ENCODE data around the gene ECE1.
"Not testable (repeated sequence)": the region's sequence is repeated elsewhere in the genome, so short reads cannot be mapped to it uniquely, and the experiment has no call there.

ECE1 gene

GRCh38 chr1:21229246-21230000 lies 60.8 kb downstream of the ECE1 start:
- no peak overlapping the region for H3K4me3 ChIP-seq (ENCODE audit: low read length)
- TF ChIP-seq, protein P1, sequence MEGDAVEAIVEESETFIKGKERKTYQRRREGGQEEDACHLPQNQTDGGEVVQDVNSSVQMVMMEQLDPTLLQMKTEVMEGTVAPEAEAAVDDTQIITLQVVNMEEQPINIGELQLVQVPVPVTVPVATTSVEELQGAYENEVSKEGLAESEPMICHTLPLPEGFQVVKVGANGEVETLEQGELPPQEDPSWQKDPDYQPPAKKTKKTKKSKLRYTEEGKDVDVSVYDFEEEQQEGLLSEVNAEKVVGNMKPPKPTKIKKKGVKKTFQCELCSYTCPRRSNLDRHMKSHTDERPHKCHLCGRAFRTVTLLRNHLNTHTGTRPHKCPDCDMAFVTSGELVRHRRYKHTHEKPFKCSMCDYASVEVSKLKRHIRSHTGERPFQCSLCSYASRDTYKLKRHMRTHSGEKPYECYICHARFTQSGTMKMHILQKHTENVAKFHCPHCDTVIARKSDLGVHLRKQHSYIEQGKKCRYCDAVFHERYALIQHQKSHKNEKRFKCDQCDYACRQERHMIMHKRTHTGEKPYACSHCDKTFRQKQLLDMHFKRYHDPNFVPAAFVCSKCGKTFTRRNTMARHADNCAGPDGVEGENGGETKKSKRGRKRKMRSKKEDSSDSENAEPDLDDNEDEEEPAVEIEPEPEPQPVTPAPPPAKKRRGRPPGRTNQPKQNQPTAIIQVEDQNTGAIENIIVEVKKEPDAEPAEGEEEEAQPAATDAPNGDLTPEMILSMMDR (conservative IDR thresholded peaks at IDR 0.05; ENCODE audit: low read length): no peak
- DNase-seq (ENCODE audit: low read depth): peak; percentile 57

- not testable (repeated sequence) for DNase-seq (ENCODE audit: low read depth); H3K4me3 ChIP-seq (ENCODE audit: low read length)
These were observed 62.0 kb downstream of the ECE1 start for GRCh38 chr1:21228224-21228623.

GRCh38 chr1:21225065-21225464 lies 65.2 kb downstream of the ECE1 start:
- H3K4me3 ChIP-seq (ENCODE audit: low read length): no peak overlapping the region
- DNase-seq (ENCODE audit: low read depth): no peak
- TF ChIP-seq, protein P1 (conservative IDR thresholded peaks at IDR 0.05; ENCODE audit: low read length): no peak

DNA sequence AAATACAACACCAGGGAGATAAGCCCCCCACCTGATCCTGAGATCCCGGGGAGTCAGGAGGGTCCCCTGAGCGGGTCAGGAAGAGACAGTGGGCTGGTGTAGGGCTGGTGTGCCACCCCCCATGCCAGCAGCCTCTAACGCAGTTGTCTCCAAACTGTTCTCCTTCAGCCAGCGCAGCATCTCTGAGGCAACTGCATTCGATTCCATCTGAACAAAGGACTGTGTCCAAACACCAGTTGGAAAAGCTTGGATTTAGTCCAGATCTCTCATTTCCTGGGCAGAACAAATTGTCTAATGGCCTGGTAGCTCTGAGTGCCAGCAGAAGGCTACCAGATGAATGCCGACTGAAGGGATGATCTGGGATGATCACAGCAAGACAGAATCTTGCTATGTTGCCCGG lies 69.4 kb downstream of the ECE1 start:
- DNase-seq (ENCODE audit: low read depth): peak; percentile 77
- TF ChIP-seq, protein P1 (conservative IDR thresholded peaks at IDR 0.05; ENCODE audit: low read length): no peak
- no peak overlapping the region for H3K4me3 ChIP-seq (ENCODE audit: low read length)

GRCh38 chr1:21219674-21220073 lies 70.6 kb downstream of the ECE1 start:
- TF ChIP-seq, protein P1 (conservative IDR thresholded peaks at IDR 0.05; ENCODE audit: low read length): no peak
- DNase-seq (ENCODE audit: low read depth): no peak
- no peak overlapping the region for H3K4me3 ChIP-seq (ENCODE audit: low read length)

DNA sequence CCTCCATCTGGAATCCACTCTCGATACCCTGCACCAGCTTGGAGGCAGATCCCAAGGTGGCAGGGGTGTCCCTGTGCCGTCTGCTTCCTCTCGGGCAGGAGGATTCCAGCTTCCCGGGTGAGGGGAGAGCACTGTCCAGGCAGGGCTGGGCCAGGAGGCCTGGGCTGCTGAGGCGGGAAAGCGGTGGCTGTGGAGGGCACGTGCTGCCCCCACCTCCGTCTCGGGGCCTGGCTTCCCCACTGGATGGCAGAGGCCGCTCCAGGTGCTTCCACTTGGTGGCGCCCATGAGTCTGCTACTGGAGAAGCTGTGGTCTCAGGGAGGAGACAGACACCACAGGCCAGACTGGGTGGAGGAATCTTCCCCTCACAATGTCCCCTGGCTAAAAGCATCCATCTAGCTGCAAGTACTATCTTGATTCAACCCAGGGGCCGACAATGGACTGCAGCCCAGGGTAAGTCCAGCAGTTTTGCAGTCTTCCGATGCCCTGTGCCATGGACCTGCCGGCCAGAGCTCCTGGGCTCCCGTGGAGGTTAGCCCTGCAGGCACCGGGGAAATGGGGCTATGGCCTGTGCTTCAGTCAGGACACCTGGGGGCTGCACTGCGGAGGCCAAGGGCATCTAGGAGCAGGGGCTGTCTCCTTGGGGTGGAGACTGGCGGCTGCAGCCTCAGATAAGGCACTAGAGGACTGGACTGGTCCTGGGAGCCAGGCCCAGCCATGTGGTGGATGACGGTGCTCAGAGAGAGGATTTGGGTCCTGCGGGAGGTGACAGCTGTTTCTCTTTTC lies 72.3 kb downstream of the ECE1 start:
- H3K4me3 ChIP-seq (ENCODE audit: low read length): no peak overlapping the region
- no peak for DNase-seq (ENCODE audit: low read depth)
- TF ChIP-seq, protein P1 (conservative IDR thresholded peaks at IDR 0.05; ENCODE audit: low read length): peak; percentile 43

DNA sequence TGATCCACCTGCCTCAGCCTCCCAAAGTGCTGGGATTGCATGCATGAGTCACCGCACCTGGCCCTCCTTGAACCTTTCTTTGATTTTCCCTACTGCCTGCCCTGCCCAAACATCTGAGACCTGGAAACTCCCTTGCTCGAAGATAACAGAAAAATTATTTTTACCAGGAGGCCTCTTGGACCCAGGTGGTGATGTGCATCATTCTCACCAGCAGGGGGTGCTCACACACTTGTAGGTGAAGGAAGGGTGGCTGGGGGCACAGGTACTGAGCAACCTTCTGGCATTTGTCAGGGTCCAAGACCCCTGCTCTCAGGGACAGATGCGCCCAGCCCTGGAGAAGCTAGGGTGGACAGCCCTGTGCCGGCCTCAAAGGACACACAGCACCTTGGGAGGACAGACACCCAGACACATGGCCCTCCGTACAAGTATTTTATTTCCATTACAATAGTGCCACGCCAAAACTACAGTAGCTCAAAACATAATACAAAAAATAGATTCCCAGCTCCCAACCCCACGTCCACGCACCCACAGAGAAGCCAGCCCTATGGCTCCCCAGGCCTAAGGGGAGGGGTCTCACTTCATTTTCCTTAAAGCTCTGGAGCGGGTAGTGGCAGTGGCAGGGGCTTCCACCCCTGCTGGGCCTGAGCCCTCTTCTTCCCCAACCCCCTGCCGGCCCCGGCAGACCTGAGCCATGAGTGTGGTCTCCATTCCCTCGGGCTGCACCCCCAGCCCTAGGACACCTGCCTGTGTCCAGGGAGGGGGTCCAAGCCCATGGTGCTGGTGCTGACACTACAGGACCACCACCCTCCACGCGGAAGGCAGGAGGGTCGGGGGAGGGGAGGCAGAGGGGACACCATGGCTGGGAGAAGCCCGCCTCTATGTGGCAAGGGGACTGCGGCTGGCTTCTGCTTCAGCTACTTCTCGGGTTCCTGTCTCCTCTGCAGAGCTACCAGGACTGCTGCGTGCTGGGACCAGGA lies 73.1 kb downstream of the ECE1 start:
- DNase-seq (ENCODE audit: low read depth): peak; percentile 24
- H3K4me3 ChIP-seq (ENCODE audit: low read length): no peak overlapping the region
- TF ChIP-seq, protein P1 (conservative IDR thresholded peaks at IDR 0.05; ENCODE audit: low read length): peak; percentile 73
